GM06990 (cell line): ENCODE measurements around the gene PPFIA1.

Source experiments
- DNase-seq: peaks from one replicate; pipeline ENCODE4 v3.0.0-alpha.2; 2011; ENCODE audit not compliant: insufficient read length; ENCODE audit errors: extremely low read depth
- H3K27me3 ChIP-seq: replicated peaks from 2 replicates; pipeline ENCODE4 v1.6.0; 2011; ENCODE audit warnings: low read length; ENCODE audit not compliant: control insufficient read depth, insufficient read depth
- H3K36me3 ChIP-seq: 2 replicates; pipeline ENCODE4 v1.5.1; 2011; ENCODE audit warnings: low read length; ENCODE audit not compliant: control insufficient read depth, insufficient read depth
- H3K4me3 ChIP-seq: replicated peaks from 2 replicates; pipeline ENCODE4 v1.5.1; 2011; ENCODE audit warnings: low read depth, mild to moderate bottlenecking, control low read depth, low read length
- TF ChIP-seq, protein P1 (sequence below): IDR thresholded peaks from 2 replicates; pipeline ENCODE4 v1.5.1; 2011; ENCODE audit warnings: low read length, control low read depth, mild to moderate bottlenecking, inconsistent platforms; ENCODE audit not compliant: insufficient read depth, poor library complexity, severe bottlenecking

Gene PPFIA1

DNA sequence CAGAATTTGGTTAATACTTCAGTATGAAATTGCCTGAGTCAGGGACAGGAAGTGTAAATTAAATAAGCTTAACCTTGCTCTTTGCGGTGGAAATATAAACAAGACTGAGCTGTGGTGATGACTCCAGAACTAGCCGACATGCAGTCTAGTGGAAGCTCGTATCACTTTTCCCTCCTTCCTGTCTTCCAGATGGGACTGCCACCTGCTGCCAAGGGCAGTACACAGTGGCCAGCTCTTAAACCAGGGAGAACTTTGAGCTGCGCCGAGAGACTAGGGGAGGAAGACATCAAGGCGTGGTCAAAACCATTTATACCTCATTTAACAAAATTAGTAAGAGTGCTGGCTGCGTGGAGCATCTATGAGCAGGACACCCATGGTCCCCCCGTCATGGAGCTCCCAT, 96.6 kb downstream of the PPFIA1 start:
- Histone ChIP-seq H3K36me3 (peaks cover 8% of the 10 kb centered on the region), H3K27me3 (no peaks in the 10 kb centered on the region), H3K4me3 (no peak overlapping the region)
- no peak for DNase-seq
- TF ChIP-seq, protein P1, sequence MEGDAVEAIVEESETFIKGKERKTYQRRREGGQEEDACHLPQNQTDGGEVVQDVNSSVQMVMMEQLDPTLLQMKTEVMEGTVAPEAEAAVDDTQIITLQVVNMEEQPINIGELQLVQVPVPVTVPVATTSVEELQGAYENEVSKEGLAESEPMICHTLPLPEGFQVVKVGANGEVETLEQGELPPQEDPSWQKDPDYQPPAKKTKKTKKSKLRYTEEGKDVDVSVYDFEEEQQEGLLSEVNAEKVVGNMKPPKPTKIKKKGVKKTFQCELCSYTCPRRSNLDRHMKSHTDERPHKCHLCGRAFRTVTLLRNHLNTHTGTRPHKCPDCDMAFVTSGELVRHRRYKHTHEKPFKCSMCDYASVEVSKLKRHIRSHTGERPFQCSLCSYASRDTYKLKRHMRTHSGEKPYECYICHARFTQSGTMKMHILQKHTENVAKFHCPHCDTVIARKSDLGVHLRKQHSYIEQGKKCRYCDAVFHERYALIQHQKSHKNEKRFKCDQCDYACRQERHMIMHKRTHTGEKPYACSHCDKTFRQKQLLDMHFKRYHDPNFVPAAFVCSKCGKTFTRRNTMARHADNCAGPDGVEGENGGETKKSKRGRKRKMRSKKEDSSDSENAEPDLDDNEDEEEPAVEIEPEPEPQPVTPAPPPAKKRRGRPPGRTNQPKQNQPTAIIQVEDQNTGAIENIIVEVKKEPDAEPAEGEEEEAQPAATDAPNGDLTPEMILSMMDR = no peak

GRCh38 chr11:70368961-70369360, 98.5 kb downstream of the PPFIA1 start:
- no peak for DNase-seq
- H3K27me3 ChIP-seq = no peaks in the 10 kb centered on the region
- H3K4me3 ChIP-seq = no peak overlapping the region
- peaks cover 8% of the 10 kb centered on the region for H3K36me3 ChIP-seq
- TF ChIP-seq, protein P1 = no peak

DNA sequence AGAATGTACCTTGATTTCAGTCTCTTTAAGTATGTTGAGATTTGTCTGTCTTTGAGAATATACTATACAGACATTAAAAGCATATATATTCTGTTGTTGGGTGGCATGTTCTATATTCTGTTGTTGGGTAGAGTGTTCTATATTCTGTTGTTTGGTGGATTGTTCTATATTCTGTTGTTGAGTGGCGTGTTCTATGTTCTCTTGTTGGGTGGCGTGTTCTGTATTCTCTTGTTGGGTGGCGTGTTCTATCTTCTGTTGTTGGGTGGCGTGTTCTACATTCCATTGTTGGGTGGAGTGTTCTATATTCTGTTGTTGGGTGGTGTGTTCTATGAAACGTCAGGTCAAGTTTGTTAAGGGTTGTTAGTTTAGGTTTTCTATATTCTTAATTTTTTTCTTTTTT, 100.8 kb downstream of the PPFIA1 start:
- TF ChIP-seq, protein P1 = no peak
- Histone ChIP-seq H3K4me3 (no peak overlapping the region), H3K27me3 (no peaks in the 10 kb centered on the region), H3K36me3 (peaks cover 8% of the 10 kb centered on the region)
- DNase-seq = no peak

- Histone ChIP-seq H3K27me3 (no peaks in the 10 kb centered on the region), H3K4me3 (no peak overlapping the region), H3K36me3 (peaks cover 8% of the 10 kb centered on the region)
- TF ChIP-seq, protein P1 = no peak
- DNase-seq = no peak
Measured at GRCh38 chr11:70372076-70372475, 101.6 kb downstream of the PPFIA1 start.

DNA sequence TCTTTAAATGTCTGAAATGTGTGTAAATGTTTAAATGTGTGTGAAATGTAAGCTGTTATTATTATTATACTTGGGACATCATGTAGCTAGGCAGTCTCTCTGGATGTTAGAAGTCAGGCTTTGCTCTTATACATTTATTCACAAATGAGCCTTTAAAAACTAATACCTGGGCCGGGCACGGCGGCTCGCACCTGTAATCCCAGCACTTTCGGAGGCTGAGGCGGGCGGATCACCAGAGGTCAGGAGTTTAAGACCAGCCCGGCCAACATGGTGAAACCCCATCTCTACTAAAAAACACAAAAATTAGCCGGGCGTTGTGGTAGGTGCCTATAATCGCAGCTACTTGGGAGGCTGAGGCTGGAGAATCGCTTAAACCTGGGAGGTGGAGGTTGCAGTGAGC, 106.1 kb downstream of the PPFIA1 start:
- TF ChIP-seq, protein P1 = no peak
- no peak for DNase-seq
- Histone ChIP-seq H3K4me3 (no peak overlapping the region), H3K36me3 (peaks cover 11% of the 10 kb centered on the region), H3K27me3 (no peaks in the 10 kb centered on the region)

DNA sequence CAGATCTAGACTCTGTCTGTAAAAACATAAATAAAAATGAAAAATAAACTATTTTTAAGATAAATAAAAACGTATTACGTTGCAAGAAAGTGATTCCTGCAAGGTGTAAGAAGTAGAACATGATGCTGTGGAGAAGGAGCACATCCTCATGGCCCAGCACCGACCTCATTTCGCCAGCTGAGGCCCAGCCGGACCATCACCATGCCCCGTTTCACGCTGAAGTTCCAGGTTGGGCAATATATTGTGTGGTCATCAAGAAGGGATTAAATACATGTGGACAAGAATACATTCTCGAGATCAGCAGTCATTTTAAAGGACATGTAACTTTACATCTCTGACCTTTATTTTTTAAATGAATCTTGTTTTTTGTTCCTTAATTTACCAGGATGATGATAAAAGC, 107.2 kb downstream of the PPFIA1 start:
- DNase-seq = no peak
- H3K36me3 ChIP-seq = peaks cover 11% of the 10 kb centered on the region
- TF ChIP-seq, protein P1 = no peak
- H3K27me3 ChIP-seq = no peaks in the 10 kb centered on the region
- H3K4me3 ChIP-seq = no peak overlapping the region
